GM19351 (cell line): Measurements from ENCODE around the gene TPD52L1.

ENCODE experiments used
- ATAC-seq: cut with Tn5 transposase; IDR thresholded peaks from one replicate; pipeline ENCODE4 v1.9.1; 2021; ENCODE audit warnings: mild to moderate bottlenecking, moderate library complexity; ENCODE audit not compliant: unreplicated experiment

Gene TPD52L1

DNA sequence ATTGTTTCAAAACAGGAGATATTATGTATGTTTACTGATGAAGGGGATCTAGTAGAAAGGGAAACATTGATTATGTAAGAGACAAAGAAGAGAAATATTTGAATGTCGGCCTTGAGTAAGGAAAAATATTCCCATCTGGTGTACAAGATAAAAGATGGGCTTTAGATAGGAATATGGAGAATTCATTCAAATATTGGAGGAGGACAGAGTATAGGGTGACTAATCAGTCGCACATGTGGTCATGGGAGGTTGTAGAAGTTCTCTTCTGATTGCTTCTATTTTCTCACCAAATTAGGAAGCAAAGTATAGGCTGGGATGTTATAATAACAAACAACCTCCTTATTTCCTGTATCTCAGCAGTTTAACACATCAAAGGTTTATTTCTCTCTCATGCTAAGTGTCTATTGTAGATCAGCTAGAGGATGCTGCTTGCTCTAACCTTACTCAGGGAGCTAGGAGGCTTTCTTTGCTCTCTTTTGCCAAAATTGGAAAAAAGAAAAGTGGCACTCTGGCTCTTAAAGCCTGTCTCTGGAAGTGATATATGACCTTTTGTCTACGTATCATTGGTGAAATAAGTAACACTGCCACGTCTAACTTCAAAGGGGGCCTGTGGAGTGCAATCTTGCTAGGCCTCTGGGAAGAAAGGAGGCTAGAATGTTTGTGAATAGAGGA is 149.4 kb downstream of the TPD52L1 start:
- ATAC-seq: no peak

- no peak for ATAC-seq
Observed at GRCh38 chr6:125303512-125303854, 149.9 kb downstream of the TPD52L1 start.

GRCh38 chr6:125304970-125305660 is 151.5 kb downstream of the TPD52L1 start:
- ATAC-seq: no peak

GRCh38 chr6:125306756-125307149 is 153.2 kb downstream of the TPD52L1 start:
- ATAC-seq: no peak

- no peak for ATAC-seq
Observed at GRCh38 chr6:125307150-125307838, 153.7 kb downstream of the TPD52L1 start.

DNA sequence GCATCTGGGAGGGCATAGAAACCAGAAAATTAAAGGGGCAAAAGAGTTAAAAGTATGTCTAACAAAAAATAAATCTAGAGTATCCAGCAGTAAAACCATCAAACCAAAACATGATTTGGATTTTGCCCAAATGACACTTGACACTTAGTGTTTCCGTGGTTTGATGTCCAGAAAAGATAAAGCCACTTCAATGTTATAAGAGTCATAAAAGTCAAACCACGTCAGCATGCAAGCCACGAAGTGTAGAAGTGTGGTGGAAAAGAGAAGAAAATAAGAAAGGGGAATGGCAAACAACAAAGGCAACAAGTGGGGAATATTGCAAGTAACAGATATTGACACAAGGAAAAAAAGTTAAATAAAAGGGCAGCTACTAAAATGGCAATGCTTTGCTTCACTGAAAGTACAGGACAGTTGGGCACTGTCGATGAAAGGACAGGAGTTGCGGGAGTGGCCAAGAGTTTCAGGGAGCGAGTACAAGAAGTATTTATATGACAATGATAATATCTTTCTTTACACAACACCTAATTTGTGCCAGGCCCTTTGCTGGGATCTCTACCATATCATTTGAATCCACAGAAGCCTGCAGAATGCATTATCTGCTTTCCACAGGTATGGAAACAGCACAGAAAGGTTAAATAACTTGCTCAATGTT is 154.5 kb downstream of the TPD52L1 start:
- ATAC-seq: no peak

GRCh38 chr6:125310994-125311649 is 157.5 kb downstream of the TPD52L1 start:
- ATAC-seq: peak; percentile 82

DNA sequence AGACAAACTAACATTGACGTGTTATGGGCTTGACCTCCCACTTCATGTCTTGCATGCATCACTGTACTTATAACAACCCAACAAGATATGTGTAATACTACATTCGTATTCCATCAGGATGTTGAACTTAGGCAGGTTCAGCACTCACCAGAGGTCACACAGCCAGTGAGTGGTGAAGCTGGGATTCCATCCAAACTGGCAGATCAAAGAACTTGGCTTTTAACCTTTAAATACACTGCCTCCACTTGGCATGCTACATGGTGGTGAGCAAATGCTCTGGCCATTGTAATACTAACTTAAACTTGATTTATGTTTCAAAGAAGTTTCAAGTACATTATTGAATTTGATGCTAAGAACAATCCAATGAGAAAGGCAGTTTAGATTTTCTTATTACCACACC is 158.9 kb downstream of the TPD52L1 start:
- no peak for ATAC-seq

- ATAC-seq: no peak
Observed at GRCh38 chr6:125312950-125313349, 159.4 kb downstream of the TPD52L1 start.
